ENCODE measurements around the gene ATP7A.

- TF ChIP-seq, protein P1, sequence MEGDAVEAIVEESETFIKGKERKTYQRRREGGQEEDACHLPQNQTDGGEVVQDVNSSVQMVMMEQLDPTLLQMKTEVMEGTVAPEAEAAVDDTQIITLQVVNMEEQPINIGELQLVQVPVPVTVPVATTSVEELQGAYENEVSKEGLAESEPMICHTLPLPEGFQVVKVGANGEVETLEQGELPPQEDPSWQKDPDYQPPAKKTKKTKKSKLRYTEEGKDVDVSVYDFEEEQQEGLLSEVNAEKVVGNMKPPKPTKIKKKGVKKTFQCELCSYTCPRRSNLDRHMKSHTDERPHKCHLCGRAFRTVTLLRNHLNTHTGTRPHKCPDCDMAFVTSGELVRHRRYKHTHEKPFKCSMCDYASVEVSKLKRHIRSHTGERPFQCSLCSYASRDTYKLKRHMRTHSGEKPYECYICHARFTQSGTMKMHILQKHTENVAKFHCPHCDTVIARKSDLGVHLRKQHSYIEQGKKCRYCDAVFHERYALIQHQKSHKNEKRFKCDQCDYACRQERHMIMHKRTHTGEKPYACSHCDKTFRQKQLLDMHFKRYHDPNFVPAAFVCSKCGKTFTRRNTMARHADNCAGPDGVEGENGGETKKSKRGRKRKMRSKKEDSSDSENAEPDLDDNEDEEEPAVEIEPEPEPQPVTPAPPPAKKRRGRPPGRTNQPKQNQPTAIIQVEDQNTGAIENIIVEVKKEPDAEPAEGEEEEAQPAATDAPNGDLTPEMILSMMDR (IDR thresholded peaks at IDR 0.05) = no peak
- TF ChIP-seq POLR2A (IDR thresholded peaks at IDR 0.05) = no peak
Measured at GRCh38 chrX:77925764-77926163, 15.3 kb downstream of the ATP7A start.
